HG03521 (cell line): ENCODE measurements around the gene GALR3.
"Not testable (repeated sequence)": the region's sequence is repeated elsewhere in the genome, so short reads cannot be mapped to it uniquely, and the experiment has no call there.

Experiments used
- ATAC-seq: cut with Tn5 transposase; IDR thresholded peaks from one replicate; pipeline ENCODE4 v1.9.1; 2021; ENCODE audit warnings: mild to moderate bottlenecking, moderate library complexity; ENCODE audit not compliant: unreplicated experiment

Gene GALR3, protein sequence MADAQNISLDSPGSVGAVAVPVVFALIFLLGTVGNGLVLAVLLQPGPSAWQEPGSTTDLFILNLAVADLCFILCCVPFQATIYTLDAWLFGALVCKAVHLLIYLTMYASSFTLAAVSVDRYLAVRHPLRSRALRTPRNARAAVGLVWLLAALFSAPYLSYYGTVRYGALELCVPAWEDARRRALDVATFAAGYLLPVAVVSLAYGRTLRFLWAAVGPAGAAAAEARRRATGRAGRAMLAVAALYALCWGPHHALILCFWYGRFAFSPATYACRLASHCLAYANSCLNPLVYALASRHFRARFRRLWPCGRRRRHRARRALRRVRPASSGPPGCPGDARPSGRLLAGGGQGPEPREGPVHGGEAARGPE

GRCh38 chr22:37823134-37823985 lies at the start of gene GALR3:
TSS of gene GALR3 (plus strand) at chr22:37823382. CDS start at chr22:37823407, 25 bp downstream.
- ATAC-seq = no peak

- ATAC-seq = no peak
Observed at GRCh38 chr22:37774728-37775127, 48.5 kb upstream of the GALR3 start.

DNA sequence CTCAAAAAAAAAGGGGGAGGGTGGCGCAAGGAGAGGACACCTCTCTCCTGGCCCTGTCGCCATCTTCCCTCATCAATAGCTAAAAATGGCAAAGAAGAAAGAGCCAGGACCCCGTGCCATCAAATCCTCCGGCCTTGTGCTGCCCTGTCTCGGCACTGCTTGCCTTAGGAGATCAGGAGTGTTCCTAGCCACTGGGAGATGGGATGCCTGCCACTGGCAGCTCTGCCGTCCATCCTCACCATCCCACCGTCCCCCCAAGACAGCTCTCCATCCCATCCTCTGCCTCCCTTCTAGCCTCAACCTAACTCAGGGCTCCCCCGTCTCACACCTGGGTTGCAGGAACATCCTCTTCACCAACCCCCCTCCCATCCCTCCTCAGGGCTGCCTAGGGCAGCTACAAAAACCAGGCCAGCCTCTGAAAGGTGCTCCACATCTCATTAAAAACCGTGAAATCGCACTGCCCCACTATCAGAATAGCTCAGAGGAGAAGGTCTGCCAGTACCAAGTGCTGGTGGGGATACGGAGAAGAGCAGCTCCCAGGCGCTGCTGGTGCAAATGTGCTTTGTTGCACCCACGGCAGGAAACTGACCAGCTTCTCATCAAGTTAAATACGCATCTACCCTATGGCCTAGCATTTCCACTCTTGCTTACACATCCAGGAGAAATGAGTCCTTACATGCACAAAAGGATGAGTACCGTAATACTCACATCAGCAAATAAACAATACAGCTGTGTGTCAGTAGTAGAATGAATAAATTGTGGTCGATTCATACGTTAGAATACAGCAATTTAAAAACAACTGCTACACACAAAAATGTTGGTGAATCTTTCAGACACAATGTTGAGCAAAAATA lies 47.2 kb upstream of the GALR3 start:
- no peak for ATAC-seq

DNA sequence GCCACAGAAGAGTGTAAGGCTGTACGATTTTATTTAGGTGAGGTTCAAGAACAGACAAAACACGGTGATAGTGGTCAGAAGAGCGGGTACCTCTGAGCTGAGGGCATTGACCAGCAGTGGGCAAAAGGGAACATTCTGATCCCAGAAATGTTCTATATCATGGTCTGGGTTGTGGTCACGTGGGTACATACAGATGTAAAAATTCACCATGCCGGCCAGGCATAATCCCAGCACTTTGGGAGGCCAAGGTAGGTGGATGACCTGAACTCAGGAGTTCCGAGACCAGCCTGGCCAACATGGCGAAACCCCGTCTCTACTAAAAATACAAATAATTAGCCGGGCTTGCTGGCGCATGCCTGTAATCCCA lies 46.6 kb upstream of the GALR3 start:
- no peak for ATAC-seq

DNA sequence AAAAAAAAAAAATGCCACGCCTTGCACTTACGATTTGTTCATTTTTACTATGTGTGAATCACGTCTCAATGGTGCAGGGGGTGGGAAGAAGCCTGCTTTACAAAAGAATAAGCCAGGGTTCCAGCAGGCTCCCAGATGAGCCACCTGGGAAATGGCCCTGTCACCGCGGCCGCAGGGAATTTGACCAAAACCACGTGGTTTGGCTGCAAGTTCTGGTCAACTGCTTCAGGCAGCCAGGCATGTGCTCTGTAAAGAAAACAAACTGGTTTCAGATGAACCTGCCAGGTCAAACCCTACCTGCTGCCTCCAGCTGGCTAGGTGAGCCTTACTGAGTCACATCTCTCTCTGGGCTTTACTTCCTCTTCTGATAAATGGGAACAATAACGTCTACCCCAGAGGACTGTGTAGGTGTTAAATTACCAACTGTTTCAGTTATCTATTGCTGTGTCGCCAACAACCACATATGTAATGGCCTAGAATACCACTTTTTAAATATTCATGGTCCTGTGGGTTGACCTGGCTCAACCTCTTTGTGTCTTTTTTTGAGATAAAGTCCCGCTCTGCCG lies 46.0 kb upstream of the GALR3 start:
- ATAC-seq = no peak

GRCh38 chr22:37778370-37779009 lies 44.7 kb upstream of the GALR3 start:
- ATAC-seq = no peak

DNA sequence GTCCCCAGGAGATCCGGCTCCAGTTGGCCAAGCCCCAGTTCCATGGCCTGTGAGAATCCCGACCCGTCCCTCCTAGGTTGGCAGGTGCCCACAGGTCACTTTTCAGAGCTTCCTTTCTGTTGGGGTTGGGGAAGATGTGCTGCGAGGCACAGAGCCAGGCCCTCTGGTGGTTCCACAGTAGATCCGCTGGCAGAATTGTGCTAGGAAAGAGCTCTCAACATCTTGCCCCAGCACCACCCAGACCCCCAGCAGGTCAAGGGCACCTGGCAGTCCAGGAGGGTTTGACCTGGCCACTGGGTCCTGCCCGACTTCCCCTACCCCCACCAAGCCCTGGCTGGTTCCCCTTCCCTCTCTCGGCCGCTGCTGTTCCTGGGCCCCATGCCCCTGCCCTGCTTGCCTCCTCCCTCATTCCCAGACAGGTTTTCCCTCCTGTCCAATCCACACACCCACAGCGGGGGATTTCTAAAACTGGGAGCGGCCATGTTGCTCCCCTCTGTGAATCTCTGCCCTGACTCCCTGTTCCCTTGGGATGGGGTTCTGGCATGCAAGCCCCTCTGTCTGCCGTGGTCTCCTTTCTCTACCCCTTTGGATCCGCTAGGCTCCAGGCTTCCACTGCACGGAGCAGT lies 41.6 kb upstream of the GALR3 start:
- no peak for ATAC-seq

- ATAC-seq = no peak
Observed at GRCh38 chr22:37782340-37783168, 40.6 kb upstream of the GALR3 start.

GRCh38 chr22:37784829-37785495 lies 38.2 kb upstream of the GALR3 start:
- no peak for ATAC-seq

DNA sequence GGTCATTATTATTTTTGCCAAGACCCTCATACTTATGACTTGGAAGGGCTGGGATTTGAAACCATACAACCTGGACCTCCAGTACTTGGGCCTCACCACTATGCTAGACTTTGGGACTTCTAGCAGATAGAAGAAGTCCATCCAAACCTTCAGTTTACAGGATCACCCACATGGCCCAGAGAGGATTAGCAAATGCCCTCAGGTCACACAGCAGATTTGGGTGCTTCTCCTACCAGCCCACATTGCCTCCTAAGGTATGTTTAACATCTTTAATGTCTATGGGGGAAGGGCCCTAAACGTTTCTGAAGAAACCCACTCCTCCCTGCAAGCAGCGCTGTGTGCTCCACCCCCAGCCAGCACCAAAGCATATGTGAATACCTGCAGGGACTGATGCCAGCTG lies 32.9 kb upstream of the GALR3 start:
- ATAC-seq = no peak

GRCh38 chr22:37792494-37792893 lies 30.7 kb upstream of the GALR3 start:
- no peak for ATAC-seq

DNA sequence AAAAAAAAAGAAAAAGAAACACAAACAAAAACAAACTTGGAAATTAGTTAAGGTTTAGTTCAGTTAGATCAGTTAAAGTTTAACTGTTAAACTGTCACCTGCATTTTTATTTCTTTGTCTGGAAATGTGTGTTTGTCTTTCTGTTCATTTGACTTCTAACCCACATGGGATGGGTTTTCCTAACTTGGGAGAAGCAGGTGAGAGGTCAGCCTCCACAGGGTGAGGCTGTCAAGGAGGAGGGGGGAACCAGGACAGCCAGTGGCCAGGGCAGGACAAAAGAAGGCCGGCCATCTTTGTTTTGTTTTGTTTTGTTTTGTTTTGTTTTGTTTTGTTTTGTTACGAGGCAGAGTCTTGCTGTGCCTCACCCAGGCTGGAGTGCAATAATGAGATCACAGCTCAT lies 28.8 kb upstream of the GALR3 start:
- no peak for ATAC-seq

DNA sequence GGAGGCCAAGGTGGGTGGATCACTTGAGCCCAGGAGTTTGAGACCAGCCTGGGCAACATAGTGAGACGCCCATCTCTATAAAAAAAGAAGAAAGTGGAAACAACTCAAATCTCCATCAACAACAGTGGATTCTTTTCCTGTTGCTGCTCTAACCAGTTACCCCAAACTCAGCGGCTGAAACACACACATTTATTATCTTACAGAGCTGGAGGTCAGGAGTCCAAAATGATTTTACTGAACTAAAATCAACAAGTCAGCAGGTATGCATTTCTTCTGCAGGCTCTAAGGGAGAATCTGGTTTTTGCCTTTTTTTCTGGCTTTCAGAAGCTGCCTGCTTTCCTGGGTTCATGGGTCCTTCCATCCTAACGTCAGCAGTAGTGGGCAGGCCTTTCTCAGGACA lies 27.1 kb upstream of the GALR3 start:
- no peak for ATAC-seq

GRCh38 chr22:37797259-37797658 lies 25.9 kb upstream of the GALR3 start:
- ATAC-seq = not testable (repeated sequence)

DNA sequence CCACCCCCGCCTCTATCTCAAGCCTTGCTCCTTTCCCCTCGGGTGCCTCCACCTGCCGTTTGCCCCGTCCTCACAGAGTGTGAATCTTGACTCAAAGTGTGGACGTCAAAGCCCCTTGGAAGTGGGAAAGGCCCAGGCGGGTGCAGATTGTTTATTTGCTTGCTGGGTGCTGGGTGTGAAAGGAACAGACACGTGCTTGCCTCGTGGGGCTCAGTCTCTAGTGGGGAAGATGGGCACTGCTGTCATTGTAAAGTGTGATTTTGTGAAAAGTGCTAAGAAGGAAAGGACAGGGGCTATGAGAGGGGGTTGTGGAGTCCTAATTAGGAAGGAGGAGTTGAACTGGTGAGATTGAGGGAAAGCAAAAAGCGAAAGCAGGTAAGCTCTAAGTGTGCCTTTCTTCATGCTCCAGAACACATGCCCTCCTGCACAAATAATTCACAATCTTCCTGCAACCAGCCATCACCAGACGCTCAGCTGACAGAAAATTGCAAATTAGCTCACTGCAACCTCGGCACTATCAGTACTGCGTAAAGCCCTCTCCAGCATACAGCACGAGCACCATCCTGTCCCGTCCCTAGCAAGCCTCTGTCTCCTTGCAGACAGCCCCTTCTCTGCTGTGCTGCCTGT lies 25.2 kb upstream of the GALR3 start:
- no peak for ATAC-seq

DNA sequence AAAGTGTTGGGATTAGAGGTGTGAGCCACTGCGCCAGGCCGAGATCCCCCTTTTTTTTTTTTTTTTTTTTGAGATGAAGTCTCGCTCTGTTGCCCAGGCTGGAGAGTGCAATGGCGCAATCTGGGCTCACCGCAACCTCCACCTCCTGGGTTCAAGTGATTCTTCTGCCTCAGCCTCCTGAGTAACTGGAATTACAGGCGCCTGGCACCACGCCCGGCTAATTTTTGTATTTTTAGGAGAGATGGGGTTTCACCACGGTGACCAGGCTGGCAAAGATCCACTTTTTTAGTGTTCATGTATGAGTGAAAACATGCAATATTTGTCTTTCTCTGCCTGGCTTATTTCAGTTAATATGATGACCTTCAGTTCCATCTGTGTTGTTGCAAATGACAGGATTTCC lies 23.2 kb upstream of the GALR3 start:
- ATAC-seq = not testable (repeated sequence)

GRCh38 chr22:37801946-37802309 lies 21.3 kb upstream of the GALR3 start:
- ATAC-seq = no peak
